Measurements from ENCODE around the gene CD99L2. TPM values are rescaled to one million over a fixed set of nuclear protein-coding genes. Genes with fewer than 3 reads are reported as not detected.

The CD99L2 gene
- total RNA-seq, 1 donor from 2014 or later, result 12.0 TPM

DNA sequence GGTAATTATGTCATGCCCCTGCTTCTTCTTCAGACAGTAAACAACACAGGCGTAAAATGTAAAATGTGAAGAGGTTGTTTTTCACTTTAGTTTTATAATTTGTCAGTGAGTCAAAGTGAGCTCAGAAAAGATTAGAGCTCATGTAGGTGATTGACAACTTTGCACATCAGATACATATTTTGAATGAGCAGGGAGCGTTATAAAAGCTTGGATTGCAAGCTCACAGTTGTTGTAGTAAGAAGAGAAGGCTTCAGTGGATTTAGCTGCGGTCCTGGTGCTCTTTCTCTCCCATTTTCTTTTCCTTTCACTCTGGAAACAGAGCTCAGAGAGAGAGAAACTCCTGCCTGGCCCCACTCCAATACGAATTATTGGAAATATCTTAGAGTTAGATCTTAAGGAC, 178.8 kb downstream of the CD99L2 start:
- Mint-ChIP-seq H3K4me3 (ENCODE audit: low read depth) (no peak overlapping the region), H3K36me3 (ENCODE audit: low read depth) (peaks cover 28% of the 10 kb centered on the region), H3K4me1 (ENCODE audit: low read depth) (peaks cover 6% of the 10 kb centered on the region), H3K27ac (no peak overlapping the region), H3K27me3 (ENCODE audit: low read depth) (no peaks in the 10 kb centered on the region), H3K9me3 (peaks cover 4% of the 10 kb centered on the region)
- no peak for DNase-seq (ENCODE audit: low spot score)
- intact Hi-C loops (cut with micrococcal nuclease), result no loop called here

Other genes starting within 250 kb of the CD99L2 start
- gene MTMR1, start 205.3 kb downstream of the CD99L2 start, total RNA-seq, result 31.4 and 32.5 TPM in 2 replicates
- 52.6 and 60.8 TPM in 2 replicates for gene HMGB3, start 84.7 kb upstream of the CD99L2 start, total RNA-seq